A549 (cell line): Measurements from ENCODE around the gene PTTG1IP. TPM values are rescaled to one million over a fixed set of nuclear protein-coding genes. Genes with fewer than 3 reads are reported as not detected.

Source experiments
- ATAC-seq, 2 experiments: fragments of 200-7000 bp in 1 of 2; fragments of >200 bp in 1 of 2; cut with Nextera tagmentation in 1 of 2; cut with Tn5 transposase in 1 of 2; 3 replicates each; pipeline versions ENCODE4 v1.8.0 to v1.9.1; 2018 to 2020; ENCODE audit warnings: mild to moderate bottlenecking in 1 of 2, moderate library complexity in 1 of 2
- CTCF ChIA-PET: fragments of 300-600 bp; sonication (Branson Sonifier 250); formaldehyde crosslinking; extraction: SDS; loops from one replicate; lab custom pipeline; 2021; ENCODE audit warnings: antibody characterized with exemption, inconsistent platforms; lab: Yijun Ruan, JAX
- POLR2A ChIA-PET: fragments of 350-600 bp; formaldehyde crosslinking; extraction: SDS; loops from one replicate; lab custom pipeline; 2021; ENCODE audit warnings: antibody characterized with exemption, inconsistent platforms; lab: Yijun Ruan, JAX
- DNase-seq, 2 experiments: peaks; one replicate each; pipeline versions ENCODE4 v3.0.0 to v3.0.0-alpha.2; 2011 to 2016; ENCODE audit warnings: low read depth in 1 of 2, low spot score in 1 of 2
- FAIRE-seq: peaks from 2 replicates; lab custom pipeline; 2011; peaks lifted over from hg19 to GRCh38; lab: Jason Lieb, UNC
- H3K27ac ChIP-seq, 2 experiments: fragments of >200 bp; sonication (Bioruptor Twin); formaldehyde crosslinking; 3 replicates each; pipeline ENCODE4 v1.5.1; 2016 to 2017
- H3K4me1 ChIP-seq: fragments of >200 bp; sonication (Bioruptor Twin); formaldehyde crosslinking; 3 replicates; pipeline ENCODE4 v1.6.1; 2016
- H3K4me2 ChIP-seq: fragments of >200 bp; sonication (Bioruptor Twin); formaldehyde crosslinking; 3 replicates; pipeline ENCODE4 v1.6.1; 2016
- H3K4me3 ChIP-seq: fragments of >200 bp; sonication (Bioruptor Twin); formaldehyde crosslinking; 3 replicates; pipeline ENCODE4 v1.5.1; 2016
- H3K9me3 ChIP-seq: fragments of >200 bp; sonication (Bioruptor Twin); formaldehyde crosslinking; 3 replicates; pipeline ENCODE4 v1.6.1; 2016
- ATOH8 ChIP-seq: fragments of 250-450 bp; sonication (Bioruptor Pico); IDR thresholded peaks from 2 replicates; pipeline ENCODE4 v1.5.0; 2020; ENCODE audit warnings: low read depth, mild to moderate bottlenecking, moderate library complexity
- BHLHE40 ChIP-seq: IDR thresholded peaks from 2 replicates; pipeline ENCODE4 v1.6.1; 2012; ENCODE audit warnings: low read depth, low read length, inconsistent platforms
- CBX8 ChIP-seq: fragments of 200-600 bp; sonication (generic); IDR thresholded peaks from 2 replicates; pipeline ENCODE4 v1.6.1; 2016
- HDAC2 ChIP-seq: fragments of 200-600 bp; sonication (generic); IDR thresholded peaks from 2 replicates; pipeline ENCODE4 v1.6.1; 2016
- HEYL ChIP-seq: fragments of 250-450 bp; sonication (Bioruptor Pico); IDR thresholded peaks from 2 replicates; pipeline ENCODE4 v1.8.0; 2021; ENCODE audit warnings: mild to moderate bottlenecking, moderate library complexity
- KDM5A ChIP-seq: fragments of 200-600 bp; sonication (generic); IDR thresholded peaks from 2 replicates; pipeline ENCODE4 v1.6.1; 2016; ENCODE audit warnings: antibody characterized with exemption, mild to moderate bottlenecking
- NFE2L2 ChIP-seq: fragments of 150-350 bp; conservative IDR thresholded peaks from 2 replicates; pipeline ENCODE4 v1.6.1; 2014; ENCODE audit warnings: low read length
- NR3C1 ChIP-seq: fragments of >200 bp; sonication (Bioruptor Twin); formaldehyde crosslinking; IDR thresholded peaks from 3 replicates; pipeline ENCODE4 v1.6.1; 2017
- PBX3 ChIP-seq: IDR thresholded peaks from 2 replicates; pipeline ENCODE4 v1.6.1; 2012
- POLR2A ChIP-seq: IDR thresholded peaks from 2 replicates; pipeline ENCODE4 v1.6.1; 2012; ENCODE audit warnings: mild to moderate bottlenecking, low read length
- POLR2AphosphoS2 ChIP-seq: conservative IDR thresholded peaks from 2 replicates; pipeline ENCODE4 v1.6.1; 2012; ENCODE audit warnings: low read length, improper control_type of control experiment, inconsistent platforms
- RARB ChIP-seq: fragments of 250-450 bp; sonication (Bioruptor Pico); IDR thresholded peaks from 2 replicates; pipeline ENCODE4 v1.8.0; 2021; ENCODE audit warnings: mild to moderate bottlenecking, moderate library complexity
- RCOR1 ChIP-seq: fragments of 150-350 bp; IDR thresholded peaks from 2 replicates; pipeline ENCODE4 v1.6.1; 2014; ENCODE audit warnings: antibody characterized with exemption, low read length, low read depth
- SMC3 ChIP-seq: fragments of >200 bp; sonication (Bioruptor Twin); formaldehyde crosslinking; IDR thresholded peaks from 3 replicates; pipeline ENCODE4 v1.6.1; 2018; ENCODE audit warnings: inconsistent platforms
- TFCP2L1 ChIP-seq: fragments of 250-450 bp; sonication (Bioruptor Pico); IDR thresholded peaks from 2 replicates; pipeline ENCODE4 v1.5.0; 2021; ENCODE audit warnings: mild to moderate bottlenecking
- WGBS: methylation state at CpG from one replicate; pipeline ENCODE4 v1.1.6; 2017; ENCODE audit errors: missing lambda C conversion rate; 5-methylcytosine and 5-hydroxymethylcytosine counted together
- polyA plus RNA-seq, 4 experiments: library from polyadenylated mRNA; depleted of rRNA in 3 of 4; stranded (reverse); fragments of >200 nt; fragmentation: RNase III in 1 of 4; extraction: RNeasy Plus Mini Kit Qiagen cat#74134 plus additional on column Dnase treatment in 1 of 4; gene quantifications; 2 replicates in 3 of 4; 3 replicates in 1 of 4; pipeline ENCODE4 v1.2.3, GENCODE V29; 2011 to 2017
- TF ChIP-seq, protein P1 (sequence below): IDR thresholded peaks from 2 replicates; pipeline ENCODE4 v1.6.1; 2012; ENCODE audit warnings: low read depth, borderline replicate concordance
- TF ChIP-seq, protein P2 (sequence below): fragments of >200 bp; sonication (Bioruptor Twin); formaldehyde crosslinking; IDR thresholded peaks from 2 replicates; pipeline ENCODE4 v1.6.1; 2016

PTTG1IP gene
- polyA plus RNA-seq, 2 of the 4 experiments (the other 2 are of a cell fraction): 98.7 to 99.4 TPM

- no peak for TF ChIP-seq ATOH8 (CRISPR knock-in tag)
Measured at GRCh38 chr21:44890961-44891541, 17.6 kb upstream of the PTTG1IP start (continued).

GRCh38 chr21:44890338-44890931 is 16.9 kb upstream of the PTTG1IP start:
- Histone ChIP-seq H3K4me2 (no peak overlapping the region), H3K27ac (no peak overlapping the region), H3K9me3 (no peaks in the 10 kb centered on the region), H3K4me3 (no peak overlapping the region), H3K4me1 (no peaks in the 10 kb centered on the region)
- TF ChIP-seq HEYL (CRISPR knock-in tag): no peak
- no peak for TF ChIP-seq BHLHE40
- CTCF ChIA-PET: interaction anchor here (0.9 to 2.5 kb wide), 3 partner anchors 27 to 43 kb away, joined by 3 to 13 read pairs (median 8); no protein-coding TSS in a partner anchor
- DNase-seq (no peak), ATAC-seq (no peak), FAIRE-seq (no peak)
- 60% methylated on average over 2 of the region's 24 CpGs for WGBS
- POLR2A ChIA-PET: no interaction called here

GRCh38 chr21:44889625-44890337 is 16.3 kb upstream of the PTTG1IP start:
- ATAC-seq: no peak
- 66% methylated on average over 5 of the region's 29 CpGs for WGBS
- FAIRE-seq: no peak
- Histone ChIP-seq H3K4me2 (no peak overlapping the region), H3K4me3 (no peak overlapping the region), H3K4me1 (no peaks in the 10 kb centered on the region), H3K9me3 (no peaks in the 10 kb centered on the region), H3K27ac (no peak overlapping the region)
- ChIA-PET CTCF (interaction anchor here (1.0 to 2.5 kb wide), 2 partner anchors 43 to 90 kb away, joined by 3 to 8 read pairs; no protein-coding TSS in a partner anchor), POLR2A (interaction anchor here (1.4 kb wide), 1 partner anchor 16 kb away, joined by 3 read pairs; the partner anchor contains the start of gene PTTG1IP)
- TF ChIP-seq KDM5A (no peak), NR3C1 (no peak), RARB (CRISPR knock-in tag) (no peak), NFE2L2 (no peak), CBX8 (no peak), PBX3 (no peak), HDAC2 (no peak), SMC3 (no peak), POLR2A (no peak), TFCP2L1 (CRISPR knock-in tag) (no peak), POLR2AphosphoS2 (no peak), RCOR1 (no peak)
- TF ChIP-seq, protein P1, sequence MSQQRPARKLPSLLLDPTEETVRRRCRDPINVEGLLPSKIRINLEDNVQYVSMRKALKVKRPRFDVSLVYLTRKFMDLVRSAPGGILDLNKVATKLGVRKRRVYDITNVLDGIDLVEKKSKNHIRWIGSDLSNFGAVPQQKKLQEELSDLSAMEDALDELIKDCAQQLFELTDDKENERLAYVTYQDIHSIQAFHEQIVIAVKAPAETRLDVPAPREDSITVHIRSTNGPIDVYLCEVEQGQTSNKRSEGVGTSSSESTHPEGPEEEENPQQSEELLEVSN: no peak
- TF ChIP-seq, protein P2, sequence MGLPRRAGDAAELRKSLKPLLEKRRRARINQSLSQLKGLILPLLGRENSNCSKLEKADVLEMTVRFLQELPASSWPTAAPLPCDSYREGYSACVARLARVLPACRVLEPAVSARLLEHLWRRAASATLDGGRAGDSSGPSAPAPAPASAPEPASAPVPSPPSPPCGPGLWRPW: no peak
- DNase-seq: no peak
